Prostate gland (tissue), 2 donors: ENCODE measurements around the gene AVEN.

Experiments
- POLR2A ChIP-seq: fragments of 450-650 bp; IDR thresholded peaks from one replicate; pipeline ENCODE4 v1.6.1; 2016; ENCODE audit warnings: antibody characterized with exemption, mild to moderate bottlenecking
- POLR2AphosphoS5 ChIP-seq: sonication (generic); formaldehyde crosslinking; IDR thresholded peaks from one replicate; pipeline ENCODE4 v1.6.1; 2017; ENCODE audit warnings: antibody characterized with exemption
- TF ChIP-seq, protein P1 (sequence below), 4 experiments: fragments of 200-600 bp in 2 of 4; fragments of 450-650 bp in 2 of 4; sonication (generic) in 2 of 4; IDR thresholded peaks; 1 replicate in 3 of 4; 2 replicates in 1 of 4; pipeline ENCODE4 v1.5.1; 2016 to 2019; ENCODE audit warnings: antibody characterized with exemption in 4 of 4, mild to moderate bottlenecking in 2 of 4, moderate library complexity in 2 of 4

DNA sequence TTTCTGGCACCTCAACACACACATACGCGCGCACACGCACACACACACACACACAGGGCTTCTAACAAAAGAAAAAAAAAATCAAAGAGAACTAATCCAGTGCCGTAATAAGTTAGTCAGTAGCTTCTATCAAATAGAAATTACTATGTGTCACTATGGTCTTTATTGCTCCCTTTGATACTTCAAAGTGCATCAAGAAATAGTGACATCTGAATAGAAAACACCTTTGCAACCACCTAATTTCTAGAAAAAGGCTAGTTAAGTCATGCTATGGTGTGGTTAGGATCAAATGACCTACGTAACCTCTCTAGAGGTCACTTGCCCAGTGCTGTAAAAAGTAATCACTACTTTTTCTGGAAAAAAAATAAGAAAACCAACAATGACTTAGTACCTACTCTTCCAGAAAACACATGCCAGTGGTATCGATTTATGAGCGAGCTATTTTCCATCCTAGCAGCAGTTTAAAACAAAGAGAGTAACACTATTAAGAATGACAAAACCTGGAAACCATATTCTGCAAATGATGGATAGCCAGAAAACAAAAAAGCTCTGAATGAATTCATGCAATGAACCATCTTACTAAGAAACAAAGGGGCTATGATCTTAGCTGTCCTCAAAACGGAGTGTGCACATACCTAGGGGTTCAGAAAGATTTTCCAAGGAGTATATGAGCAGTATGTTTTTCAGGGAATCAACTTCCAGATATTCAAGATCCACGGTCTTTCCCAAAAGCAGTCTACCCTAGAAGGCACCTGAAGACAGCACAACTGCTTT, 6.8 kb downstream of the AVEN start:
- TF ChIP-seq, protein P1, sequence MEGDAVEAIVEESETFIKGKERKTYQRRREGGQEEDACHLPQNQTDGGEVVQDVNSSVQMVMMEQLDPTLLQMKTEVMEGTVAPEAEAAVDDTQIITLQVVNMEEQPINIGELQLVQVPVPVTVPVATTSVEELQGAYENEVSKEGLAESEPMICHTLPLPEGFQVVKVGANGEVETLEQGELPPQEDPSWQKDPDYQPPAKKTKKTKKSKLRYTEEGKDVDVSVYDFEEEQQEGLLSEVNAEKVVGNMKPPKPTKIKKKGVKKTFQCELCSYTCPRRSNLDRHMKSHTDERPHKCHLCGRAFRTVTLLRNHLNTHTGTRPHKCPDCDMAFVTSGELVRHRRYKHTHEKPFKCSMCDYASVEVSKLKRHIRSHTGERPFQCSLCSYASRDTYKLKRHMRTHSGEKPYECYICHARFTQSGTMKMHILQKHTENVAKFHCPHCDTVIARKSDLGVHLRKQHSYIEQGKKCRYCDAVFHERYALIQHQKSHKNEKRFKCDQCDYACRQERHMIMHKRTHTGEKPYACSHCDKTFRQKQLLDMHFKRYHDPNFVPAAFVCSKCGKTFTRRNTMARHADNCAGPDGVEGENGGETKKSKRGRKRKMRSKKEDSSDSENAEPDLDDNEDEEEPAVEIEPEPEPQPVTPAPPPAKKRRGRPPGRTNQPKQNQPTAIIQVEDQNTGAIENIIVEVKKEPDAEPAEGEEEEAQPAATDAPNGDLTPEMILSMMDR (IDR thresholded peaks at IDR 0.05): no peak
- TF ChIP-seq POLR2A: no peak
- TF ChIP-seq POLR2AphosphoS5: no peak
